Central memory CD8-positive, alpha-beta T cell (primary cell): ENCODE results near the gene MAP3K7.
A peak's percentile ranks its signal among the peaks of the same experiment; 100 is the strongest.

Source experiments
- ATAC-seq: fragments of 150-1000 bp; cut with Tn5 transposase; replicated peaks from 2 replicates; pipeline ENCODE4 v1.10.0; 2022; ENCODE audit warnings: mild to moderate bottlenecking, moderate FRiP score, moderate number of reproducible peaks; ENCODE audit not compliant: poor library complexity, severe bottlenecking; ENCODE audit errors: extremely low read depth
- DNase-seq, 2 donors: peaks; one replicate each; pipeline ENCODE4 v3.0.0; 2021; ENCODE audit warnings: low spot score in 2 of 2
- H3K27ac Mint-ChIP-seq: one replicate; pipeline ENCODE4 v1.8.0; 2022; ENCODE audit warnings: low read depth, mild to moderate bottlenecking, moderate library complexity, mixed read lengths
- H3K27me3 Mint-ChIP-seq: one replicate; pipeline ENCODE4 v1.8.0; 2022; ENCODE audit warnings: mixed read lengths
- H3K36me3 Mint-ChIP-seq: one replicate; pipeline ENCODE4 v1.8.0; 2022; ENCODE audit warnings: mild to moderate bottlenecking, moderate library complexity, mixed read lengths; ENCODE audit not compliant: insufficient read depth
- H3K4me1 Mint-ChIP-seq: one replicate; pipeline ENCODE4 v1.8.0; 2022; ENCODE audit warnings: mixed read lengths
- H3K4me3 Mint-ChIP-seq: one replicate; pipeline ENCODE4 v1.8.0; 2022; ENCODE audit warnings: mild to moderate bottlenecking, moderate library complexity, mixed read lengths
- H3K9me3 Mint-ChIP-seq: one replicate; pipeline ENCODE4 v1.8.0; 2022; ENCODE audit warnings: mixed read lengths

The MAP3K7 gene

DNA sequence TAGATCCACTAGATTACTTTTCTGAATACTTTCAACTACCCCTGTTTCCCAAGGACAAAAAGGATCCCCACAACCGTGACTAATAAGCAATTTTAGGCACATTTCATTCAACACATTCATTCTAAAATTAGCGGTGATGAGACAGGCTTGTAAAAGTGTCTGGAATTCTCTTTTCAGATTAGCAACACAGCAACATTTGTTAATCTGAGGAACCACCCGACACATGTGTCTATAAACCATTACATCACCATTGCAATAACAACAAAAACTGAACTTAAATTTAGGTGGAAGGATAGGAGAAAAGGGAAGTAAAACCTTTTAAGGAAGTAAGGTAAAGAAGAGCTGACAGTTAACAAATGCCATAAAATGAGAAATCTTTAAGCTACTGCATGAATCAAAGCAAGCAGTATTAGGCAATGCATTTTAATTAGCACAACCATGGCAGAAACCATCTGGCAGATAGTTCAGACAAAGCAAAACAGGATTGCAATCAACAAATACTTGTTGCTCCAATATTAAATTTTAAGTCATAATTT is 49.1 kb downstream of the MAP3K7 start:
- no peak for ATAC-seq
- Mint-ChIP-seq H3K27me3 (no peaks in the 10 kb centered on the region), H3K4me1 (no peaks in the 10 kb centered on the region), H3K27ac (no peak overlapping the region), H3K9me3 (no peaks in the 10 kb centered on the region), H3K4me3 (no peak overlapping the region), H3K36me3 (peaks cover 8% of the 10 kb centered on the region)
- no peak for DNase-seq

DNA sequence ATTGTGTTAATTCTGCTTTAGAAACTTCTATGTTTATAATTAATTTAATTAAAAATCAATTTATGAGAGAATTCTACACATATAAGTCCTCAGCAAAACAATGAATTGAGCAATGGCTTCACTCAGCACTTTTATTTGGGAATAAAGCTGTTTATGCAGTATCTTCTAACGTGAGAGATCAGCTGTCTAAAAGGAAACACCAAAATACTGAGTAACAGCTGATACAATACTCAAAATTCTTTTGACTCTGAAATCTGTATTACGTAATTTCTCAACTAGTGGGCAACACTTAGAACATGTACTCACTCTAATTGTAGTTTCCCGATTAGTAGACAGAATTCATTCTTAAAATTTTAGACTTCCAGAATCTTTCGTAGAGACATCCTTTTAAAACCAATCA is 49.8 kb downstream of the MAP3K7 start:
- H3K4me1 Mint-ChIP-seq = no peaks in the 10 kb centered on the region
- DNase-seq = no peak
- no peak for ATAC-seq
- H3K4me3 Mint-ChIP-seq = no peak overlapping the region
- H3K9me3 Mint-ChIP-seq = no peaks in the 10 kb centered on the region
- H3K27ac Mint-ChIP-seq = no peak overlapping the region
- H3K36me3 Mint-ChIP-seq = peaks cover 5% of the 10 kb centered on the region
- no peaks in the 10 kb centered on the region for H3K27me3 Mint-ChIP-seq

DNA sequence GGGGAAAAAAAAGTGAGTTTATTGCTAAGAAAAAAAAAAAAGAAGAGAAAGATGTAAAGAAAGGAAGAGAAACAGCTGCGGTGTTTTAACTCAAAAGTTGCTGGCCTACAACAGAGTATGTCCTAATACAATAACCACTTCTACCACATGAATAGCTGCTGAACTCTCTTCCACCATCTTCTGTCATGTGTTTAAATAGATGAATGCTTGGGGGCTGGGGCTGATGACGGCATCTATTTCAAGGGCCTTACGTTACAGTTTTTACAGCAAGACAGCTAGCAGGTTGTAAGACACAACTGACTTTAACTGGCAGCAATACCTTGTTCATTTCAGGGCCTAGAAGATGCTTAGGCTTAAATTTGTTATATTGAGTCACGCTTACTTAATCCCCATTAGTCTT is 50.4 kb downstream of the MAP3K7 start:
- DNase-seq (no peak), ATAC-seq (no peak)
- Mint-ChIP-seq H3K4me3 (no peak overlapping the region), H3K27me3 (no peaks in the 10 kb centered on the region), H3K27ac (no peak overlapping the region), H3K9me3 (no peaks in the 10 kb centered on the region), H3K4me1 (no peaks in the 10 kb centered on the region), H3K36me3 (peaks cover 5% of the 10 kb centered on the region)

DNA sequence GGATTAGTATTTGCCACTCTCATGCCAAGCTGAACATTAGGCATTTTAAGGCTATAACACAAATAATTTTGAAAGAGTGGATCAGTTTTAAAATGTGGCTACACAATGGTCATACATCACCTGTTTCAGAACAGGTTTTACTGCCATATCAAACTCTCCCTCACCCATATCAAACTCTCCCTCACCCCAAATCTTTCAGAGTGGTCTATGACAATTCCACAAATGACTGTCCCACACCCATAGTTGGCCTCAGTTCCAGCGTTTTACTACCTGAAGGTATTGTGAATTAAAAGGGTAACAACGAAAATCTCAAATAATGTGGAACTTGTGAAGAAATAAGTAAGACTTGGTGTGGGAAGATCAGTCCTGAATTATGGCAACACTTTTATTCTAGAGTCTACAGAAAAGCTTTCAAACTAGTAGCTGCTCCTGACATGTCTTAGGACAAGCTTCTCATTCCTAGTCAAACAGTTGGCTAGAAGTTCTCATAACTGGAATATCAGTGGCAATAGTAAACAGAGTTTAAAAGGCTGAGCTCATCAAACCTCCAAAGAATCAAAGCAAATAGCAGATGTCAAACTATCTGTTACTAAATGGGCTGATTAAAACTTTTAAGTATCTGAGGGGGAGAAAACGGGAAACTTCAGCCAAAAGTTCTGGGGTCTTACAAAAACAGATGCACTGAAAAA is 52.4 kb downstream of the MAP3K7 start:
- H3K4me3 Mint-ChIP-seq = no peak overlapping the region
- DNase-seq (no peak), ATAC-seq (no peak)
- H3K4me1 Mint-ChIP-seq = no peaks in the 10 kb centered on the region
- H3K27ac Mint-ChIP-seq = no peak overlapping the region
- H3K36me3 Mint-ChIP-seq = peaks cover 5% of the 10 kb centered on the region
- H3K27me3 Mint-ChIP-seq = no peaks in the 10 kb centered on the region
- no peaks in the 10 kb centered on the region for H3K9me3 Mint-ChIP-seq

DNA sequence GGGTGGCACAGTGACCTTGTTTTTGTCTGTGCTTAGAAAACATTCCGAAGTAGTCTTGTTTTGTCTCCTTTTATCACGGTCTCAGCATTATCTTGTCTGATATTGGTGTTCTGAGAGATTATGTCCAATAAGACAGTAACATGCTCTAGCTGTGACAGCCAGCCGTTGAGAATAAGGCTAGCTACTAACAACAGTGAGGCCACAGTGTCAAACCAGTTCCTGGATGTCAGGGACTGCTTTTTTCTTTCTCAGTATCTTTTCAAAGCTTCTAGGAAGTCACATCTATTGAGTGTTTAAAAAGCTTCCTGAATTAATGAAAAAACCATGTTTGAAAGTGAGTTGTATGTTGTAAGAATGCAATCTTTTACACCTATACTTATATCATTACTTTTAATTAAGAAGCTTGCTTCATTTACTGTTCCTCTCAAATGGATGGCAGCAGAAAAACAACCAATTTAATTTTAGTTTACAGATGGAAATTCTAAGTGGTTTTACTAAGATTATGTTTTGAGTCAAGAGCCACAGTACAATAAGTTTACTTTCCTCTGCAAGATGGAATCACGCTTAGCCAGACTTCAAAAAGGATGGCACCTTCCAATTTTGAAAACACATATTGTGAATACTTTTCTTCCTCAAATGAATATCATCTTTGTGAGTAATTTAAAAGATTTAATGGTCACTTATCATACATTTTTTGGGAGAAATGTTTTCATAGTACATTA is 53.1 kb downstream of the MAP3K7 start:
- Mint-ChIP-seq H3K4me3 (no peak overlapping the region), H3K27ac (no peak overlapping the region)

DNA sequence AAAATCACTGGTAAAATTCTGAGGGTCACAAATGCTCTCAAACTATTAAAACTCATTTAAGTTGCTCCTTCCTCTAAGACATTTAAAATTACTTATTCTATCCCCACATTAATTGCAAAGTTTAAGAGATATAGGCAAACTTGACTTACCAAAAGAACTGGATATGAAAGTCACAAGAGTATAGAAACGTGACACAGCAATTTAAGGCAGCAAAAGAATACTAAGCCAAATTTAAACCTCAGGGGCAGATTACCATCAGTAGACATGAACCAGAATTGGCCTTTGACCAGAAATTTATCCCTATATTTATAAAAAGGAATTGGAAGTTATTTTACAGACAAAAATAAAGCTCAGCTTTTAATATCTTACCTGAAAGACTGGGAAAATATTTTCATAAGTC is 56.0 kb downstream of the MAP3K7 start:
- ATAC-seq = no peak

More for the DNA sequence above, 53.1 kb downstream of the MAP3K7 start:
- ATAC-seq (no peak), DNase-seq (no peak)
- peaks cover 6% of the 10 kb centered on the region for H3K36me3 Mint-ChIP-seq
- no peaks in the 10 kb centered on the region for H3K27me3 Mint-ChIP-seq
- no peaks in the 10 kb centered on the region for H3K9me3 Mint-ChIP-seq
- no peaks in the 10 kb centered on the region for H3K4me1 Mint-ChIP-seq

DNA sequence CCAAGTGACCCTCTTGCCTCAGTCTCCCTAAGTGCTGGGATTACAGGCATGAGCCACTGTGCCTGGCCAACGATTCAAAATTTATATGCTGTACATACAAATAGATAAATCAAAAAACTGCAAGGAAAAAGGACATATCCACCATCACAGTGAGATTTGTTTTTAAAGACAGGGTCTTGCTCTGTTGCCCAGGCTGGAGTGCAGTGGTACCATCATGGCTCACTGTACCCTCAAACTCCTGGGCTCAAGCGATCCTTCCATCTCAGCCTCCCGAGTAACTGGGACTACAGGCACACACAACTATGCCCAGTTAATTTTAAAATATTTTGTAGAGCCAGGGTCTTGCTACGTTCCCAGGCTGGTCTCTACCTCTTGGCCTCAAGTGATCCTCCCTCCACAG is 61.5 kb downstream of the MAP3K7 start:
- peak overlapping the region; percentile 41 for H3K27ac Mint-ChIP-seq
- H3K36me3 Mint-ChIP-seq = peaks cover 21% of the 10 kb centered on the region
- H3K4me1 Mint-ChIP-seq = no peaks in the 10 kb centered on the region
- no peaks in the 10 kb centered on the region for H3K27me3 Mint-ChIP-seq
- no peak overlapping the region for H3K4me3 Mint-ChIP-seq
- DNase-seq (no peak), ATAC-seq (no peak)
- H3K9me3 Mint-ChIP-seq = no peaks in the 10 kb centered on the region

More for the DNA sequence above, 56.0 kb downstream of the MAP3K7 start:
- no peaks in the 10 kb centered on the region for H3K27me3 Mint-ChIP-seq
- no peaks in the 10 kb centered on the region for H3K9me3 Mint-ChIP-seq
- DNase-seq = no peak
- H3K36me3 Mint-ChIP-seq = peaks cover 8% of the 10 kb centered on the region
- no peak overlapping the region for H3K4me3 Mint-ChIP-seq
- H3K27ac Mint-ChIP-seq = no peak overlapping the region
- H3K4me1 Mint-ChIP-seq = no peaks in the 10 kb centered on the region

DNA sequence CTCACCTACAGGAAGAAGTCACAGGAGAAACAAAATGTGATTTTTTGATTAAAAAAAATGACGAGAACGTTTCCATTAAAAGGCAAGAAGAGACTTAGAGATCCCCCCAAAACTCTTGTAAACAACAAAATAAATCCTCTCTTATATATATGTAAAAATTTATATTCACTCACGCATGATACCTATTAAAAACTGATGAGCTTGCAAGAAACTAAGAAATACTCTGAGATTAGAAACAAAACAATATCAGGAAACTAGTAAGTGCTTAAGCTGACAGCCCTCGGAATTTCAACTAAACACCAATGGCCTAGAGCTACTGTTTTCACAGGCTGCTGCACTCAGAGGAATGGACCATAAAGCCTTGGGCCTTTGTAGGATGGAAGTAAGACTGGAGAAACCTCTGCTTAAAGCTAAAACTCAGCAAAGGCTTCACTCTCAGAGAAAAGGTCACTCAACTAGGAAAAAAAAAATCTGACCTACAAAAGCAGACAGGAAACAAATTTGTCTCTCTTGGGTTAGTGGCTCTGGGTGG is 63.0 kb downstream of the MAP3K7 start:
- H3K27me3 Mint-ChIP-seq = no peaks in the 10 kb centered on the region
- no peaks in the 10 kb centered on the region for H3K9me3 Mint-ChIP-seq
- H3K36me3 Mint-ChIP-seq = peaks cover 21% of the 10 kb centered on the region
- H3K27ac Mint-ChIP-seq = no peak overlapping the region
- DNase-seq (no peak), ATAC-seq (no peak)
- no peaks in the 10 kb centered on the region for H3K4me1 Mint-ChIP-seq
- no peak overlapping the region for H3K4me3 Mint-ChIP-seq

DNA sequence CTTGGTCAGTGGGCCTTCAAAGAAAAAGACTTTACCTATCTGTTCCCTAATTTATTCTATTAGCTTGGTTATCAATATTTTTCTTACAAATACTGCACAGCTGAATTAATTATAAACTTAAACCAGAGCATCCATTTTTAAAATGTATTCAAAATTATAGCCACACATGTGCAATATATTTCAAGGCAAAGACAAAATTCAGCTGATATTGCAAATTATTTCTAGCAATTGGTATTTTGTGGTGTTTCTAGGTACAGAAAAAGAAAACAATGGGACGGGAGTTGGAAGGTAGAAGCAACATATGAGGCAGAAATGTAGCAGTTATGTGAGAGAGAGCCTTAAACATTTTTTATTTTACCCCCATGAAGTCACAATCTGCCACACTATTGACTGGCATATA is 64.9 kb downstream of the MAP3K7 start:
- DNase-seq (no peak), ATAC-seq (no peak)
- Mint-ChIP-seq H3K36me3 (peaks cover 25% of the 10 kb centered on the region), H3K9me3 (no peaks in the 10 kb centered on the region), H3K4me3 (no peak overlapping the region), H3K27me3 (no peaks in the 10 kb centered on the region), H3K27ac (no peak overlapping the region), H3K4me1 (no peaks in the 10 kb centered on the region)

DNA sequence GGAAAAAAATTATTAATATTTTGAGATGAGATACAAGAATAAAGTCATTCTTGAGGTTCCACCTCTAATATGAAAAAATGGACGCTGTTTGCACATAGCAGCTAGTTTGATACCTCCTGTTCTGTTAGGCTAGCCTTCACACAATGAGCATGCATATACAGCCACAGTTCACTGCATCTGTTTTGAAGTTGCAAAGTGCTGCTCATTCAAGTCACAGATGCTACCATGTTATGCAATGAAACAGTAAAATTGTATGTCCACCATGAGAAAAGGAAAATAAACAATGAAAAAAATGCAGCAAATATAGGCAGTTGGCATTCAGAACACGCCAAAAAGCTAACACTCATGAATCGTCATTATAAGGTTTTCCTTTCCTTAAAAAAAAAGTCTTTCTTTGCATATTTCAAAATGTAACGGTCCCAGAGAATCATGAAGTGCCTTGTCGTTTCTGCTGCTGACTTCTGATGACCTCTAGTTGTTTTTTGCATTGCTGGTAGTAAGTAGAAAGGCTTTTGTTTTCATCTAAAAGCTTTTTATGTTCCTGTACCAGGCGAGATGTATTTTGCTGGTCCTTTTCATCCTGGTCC is 70.7 kb downstream of the MAP3K7 start:
- no peak for DNase-seq
- Mint-ChIP-seq H3K9me3 (no peaks in the 10 kb centered on the region), H3K4me3 (no peak overlapping the region), H3K27me3 (no peaks in the 10 kb centered on the region), H3K4me1 (no peaks in the 10 kb centered on the region), H3K36me3 (peaks cover 31% of the 10 kb centered on the region), H3K27ac (no peak overlapping the region)
- no peak for ATAC-seq

DNA sequence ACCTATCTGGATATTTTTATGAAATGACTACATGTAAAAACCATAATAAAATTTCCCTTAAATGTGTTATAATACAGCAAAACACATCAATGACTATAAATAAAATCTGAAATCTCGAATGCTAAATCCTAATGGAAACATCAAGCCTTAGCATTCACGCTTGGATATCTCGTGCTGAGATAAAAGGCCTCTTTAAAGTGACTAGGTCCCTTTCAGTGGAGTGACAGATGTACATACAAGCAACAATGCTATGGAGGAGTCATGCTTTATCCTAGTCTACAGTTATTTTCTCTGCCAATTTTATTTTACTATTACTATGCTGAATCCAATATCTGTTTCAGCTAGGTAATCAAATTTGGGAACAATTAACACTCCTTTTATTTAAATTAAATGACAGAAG is 72.4 kb downstream of the MAP3K7 start:
- Mint-ChIP-seq H3K27ac (no peak overlapping the region), H3K9me3 (no peaks in the 10 kb centered on the region)
- no peak for ATAC-seq

DNA sequence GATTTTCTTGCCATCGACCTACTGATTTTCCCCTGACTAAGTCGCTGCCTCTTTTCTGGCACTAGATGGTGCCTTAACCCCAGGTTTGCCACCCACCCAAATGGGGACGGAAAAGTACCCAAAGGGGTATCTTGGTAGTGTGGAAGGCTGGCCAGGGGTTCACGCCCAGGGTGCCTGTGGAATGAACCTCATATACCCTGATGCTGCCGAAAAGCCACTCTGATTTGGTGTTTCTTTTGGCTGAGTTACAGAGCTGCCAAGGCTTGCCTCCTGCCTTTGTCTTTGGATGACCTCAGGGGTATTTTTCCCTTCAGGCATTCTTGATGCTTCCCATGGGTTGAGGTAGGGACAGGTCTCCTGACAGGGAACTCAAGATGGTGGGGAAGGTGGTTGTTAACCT is 78.1 kb downstream of the MAP3K7 start:
- DNase-seq (no peak), ATAC-seq (no peak)
- H3K27me3 Mint-ChIP-seq = no peaks in the 10 kb centered on the region
- H3K36me3 Mint-ChIP-seq = peaks cover 5% of the 10 kb centered on the region
- peaks cover 14% of the 10 kb centered on the region for H3K9me3 Mint-ChIP-seq
- H3K27ac Mint-ChIP-seq = no peak overlapping the region
- no peak overlapping the region for H3K4me3 Mint-ChIP-seq
- no peaks in the 10 kb centered on the region for H3K4me1 Mint-ChIP-seq

More for the DNA sequence above, 72.4 kb downstream of the MAP3K7 start:
- Mint-ChIP-seq H3K4me3 (no peak overlapping the region), H3K4me1 (no peaks in the 10 kb centered on the region), H3K36me3 (peaks cover 31% of the 10 kb centered on the region), H3K27me3 (no peaks in the 10 kb centered on the region)
- no peak for DNase-seq
